Skeletal muscle satellite cell (primary cell): ENCODE results near the gene LRRC31.

ENCODE experiments used
- H3K27me3 ChIP-seq: 2 replicates; pipeline ENCODE4 v1.7.0; 2013; ENCODE audit warnings: low read length; ENCODE audit not compliant: control insufficient read depth, insufficient read depth
- H3K36me3 ChIP-seq: 2 replicates; pipeline ENCODE4 v1.7.0; 2013; ENCODE audit warnings: mild to moderate bottlenecking, control low read depth, low read length; ENCODE audit not compliant: insufficient read depth
- H3K4me1 ChIP-seq: 2 replicates; pipeline ENCODE4 v1.7.0; 2013; ENCODE audit warnings: low read length; ENCODE audit not compliant: control insufficient read depth, insufficient read depth
- H3K4me2 ChIP-seq: 2 replicates; pipeline ENCODE4 v1.7.0; 2013; ENCODE audit warnings: mild to moderate bottlenecking, low read length
- H3K4me3 ChIP-seq: 2 replicates; pipeline ENCODE4 v1.7.0; 2013; ENCODE audit warnings: low read length
- H3K9ac ChIP-seq: 2 replicates; pipeline ENCODE4 v1.7.0; 2013; ENCODE audit warnings: mild to moderate bottlenecking, low read depth, low read length, moderate library complexity
- H3K9me3 ChIP-seq: replicated peaks from 2 replicates; pipeline ENCODE4 v1.7.0; 2013; ENCODE audit warnings: mild to moderate bottlenecking, control low read depth, low read length

LRRC31 gene

GRCh38 chr3:169857811-169858210, 11.9 kb downstream of the LRRC31 start:
- H3K27me3 ChIP-seq, result peaks cover 28% of the 10 kb centered on the region
- no peaks in the 10 kb centered on the region for H3K9me3 ChIP-seq
- no peaks in the 10 kb centered on the region for H3K4me1 ChIP-seq
- H3K36me3 ChIP-seq, result no peaks in the 10 kb centered on the region
- H3K9ac ChIP-seq, result no peak overlapping the region
- no peak overlapping the region for H3K4me3 ChIP-seq
- no peak overlapping the region for H3K4me2 ChIP-seq

GRCh38 chr3:169855514-169855913, 14.2 kb downstream of the LRRC31 start:
- Histone ChIP-seq H3K4me2 (no peak overlapping the region), H3K9me3 (no peaks in the 10 kb centered on the region), H3K36me3 (no peaks in the 10 kb centered on the region), H3K9ac (no peak overlapping the region), H3K4me3 (no peak overlapping the region), H3K27me3 (peaks cover 35% of the 10 kb centered on the region), H3K4me1 (no peaks in the 10 kb centered on the region)

GRCh38 chr3:169850618-169851017, 19.1 kb downstream of the LRRC31 start:
- H3K9me3 ChIP-seq, result no peaks in the 10 kb centered on the region

GRCh38 chr3:169848741-169849140, 21.0 kb downstream of the LRRC31 start:
- Histone ChIP-seq H3K36me3 (no peaks in the 10 kb centered on the region), H3K4me3 (no peak overlapping the region), H3K9ac (no peak overlapping the region), H3K9me3 (no peaks in the 10 kb centered on the region), H3K4me1 (peaks cover 13% of the 10 kb centered on the region), H3K4me2 (no peak overlapping the region), H3K27me3 (peaks cover 12% of the 10 kb centered on the region)

More at GRCh38 chr3:169850618-169851017, 19.1 kb downstream of the LRRC31 start:
- no peaks in the 10 kb centered on the region for H3K36me3 ChIP-seq
- peaks cover 20% of the 10 kb centered on the region for H3K27me3 ChIP-seq
- H3K4me3 ChIP-seq, result no peak overlapping the region
- H3K9ac ChIP-seq, result no peak overlapping the region
- H3K4me1 ChIP-seq, result peaks cover 13% of the 10 kb centered on the region
- no peak overlapping the region for H3K4me2 ChIP-seq

GRCh38 chr3:169847896-169848295, 21.8 kb downstream of the LRRC31 start:
- no peaks in the 10 kb centered on the region for H3K36me3 ChIP-seq
- peaks cover 13% of the 10 kb centered on the region for H3K4me1 ChIP-seq
- no peaks in the 10 kb centered on the region for H3K9me3 ChIP-seq
- H3K9ac ChIP-seq, result no peak overlapping the region
- H3K4me3 ChIP-seq, result no peak overlapping the region
- H3K4me2 ChIP-seq, result no peak overlapping the region
- H3K27me3 ChIP-seq, result peaks cover 8% of the 10 kb centered on the region

- Histone ChIP-seq H3K9ac (no peak overlapping the region), H3K36me3 (no peaks in the 10 kb centered on the region), H3K4me3 (no peak overlapping the region), H3K4me2 (peak overlapping the region; percentile 11), H3K9me3 (no peaks in the 10 kb centered on the region), H3K27me3 (peaks cover 4% of the 10 kb centered on the region), H3K4me1 (peaks cover 13% of the 10 kb centered on the region)
Measured at GRCh38 chr3:169846458-169847193, 23.1 kb downstream of the LRRC31 start.

GRCh38 chr3:169842960-169843359, 26.8 kb downstream of the LRRC31 start:
- Histone ChIP-seq H3K36me3 (no peaks in the 10 kb centered on the region), H3K4me2 (no peak overlapping the region), H3K9ac (no peak overlapping the region), H3K4me1 (peaks cover 13% of the 10 kb centered on the region), H3K27me3 (no peaks in the 10 kb centered on the region), H3K4me3 (no peak overlapping the region), H3K9me3 (no peaks in the 10 kb centered on the region)

- no peaks in the 10 kb centered on the region for H3K9me3 ChIP-seq
- no peak overlapping the region for H3K4me3 ChIP-seq
- H3K36me3 ChIP-seq, result no peaks in the 10 kb centered on the region
- peaks cover 5% of the 10 kb centered on the region for H3K4me1 ChIP-seq
- no peak overlapping the region for H3K4me2 ChIP-seq
- no peaks in the 10 kb centered on the region for H3K27me3 ChIP-seq
- no peak overlapping the region for H3K9ac ChIP-seq
Measured at GRCh38 chr3:169841171-169841570, 28.6 kb downstream of the LRRC31 start.

GRCh38 chr3:169838511-169839030, 31.2 kb downstream of the LRRC31 start:
- no peaks in the 10 kb centered on the region for H3K9me3 ChIP-seq
- H3K27me3 ChIP-seq, result no peaks in the 10 kb centered on the region
- H3K4me3 ChIP-seq, result no peak overlapping the region
- H3K4me1 ChIP-seq, result peaks cover 5% of the 10 kb centered on the region
- H3K4me2 ChIP-seq, result no peak overlapping the region
- no peaks in the 10 kb centered on the region for H3K36me3 ChIP-seq
- H3K9ac ChIP-seq, result no peak overlapping the region

- no peaks in the 10 kb centered on the region for H3K9me3 ChIP-seq
- no peak overlapping the region for H3K4me3 ChIP-seq
- no peaks in the 10 kb centered on the region for H3K36me3 ChIP-seq
- H3K27me3 ChIP-seq, result no peaks in the 10 kb centered on the region
- H3K9ac ChIP-seq, result no peak overlapping the region
- H3K4me1 ChIP-seq, result peaks cover 5% of the 10 kb centered on the region
- no peak overlapping the region for H3K4me2 ChIP-seq
Measured at GRCh38 chr3:169836942-169837275, 32.8 kb downstream of the LRRC31 start.

GRCh38 chr3:169836078-169836941, 33.4 kb downstream of the LRRC31 start:
- Histone ChIP-seq H3K4me1 (peaks cover 5% of the 10 kb centered on the region), H3K27me3 (no peaks in the 10 kb centered on the region), H3K9ac (no peak overlapping the region), H3K4me2 (no peak overlapping the region), H3K9me3 (no peaks in the 10 kb centered on the region), H3K4me3 (no peak overlapping the region), H3K36me3 (no peaks in the 10 kb centered on the region)
